H1 (cell line): ENCODE results near the gene TFF1. TPM values are rescaled to one million over a fixed set of nuclear protein-coding genes. Genes with fewer than 3 reads are reported as not detected.

Experiments used
- CTCF ChIP-seq, 3 experiments: IDR thresholded peaks; 1 replicate in 2 of 3; 2 replicates in 1 of 3; pipeline versions ENCODE4 v1.5.1 to v1.6.1; 2011; ENCODE audit warnings: low read length in 3 of 3, mild to moderate bottlenecking in 3 of 3, inconsistent platforms in 2 of 3, low read depth in 1 of 3, moderate library complexity in 1 of 3; ENCODE audit not compliant: insufficient read depth in 1 of 3; ENCODE audit errors: control extremely low read depth in 1 of 3
- EP300 ChIP-seq, 2 experiments: IDR thresholded peaks; 1 replicate in 1 of 2; 2 replicates in 1 of 2; pipeline ENCODE4 v1.6.1; 2011 to 2012; ENCODE audit warnings: low read depth in 2 of 2, low read length in 2 of 2, mild to moderate bottlenecking in 2 of 2, borderline replicate concordance in 1 of 2, inconsistent platforms in 1 of 2, moderate library complexity in 1 of 2
- HDAC6 ChIP-seq: IDR thresholded peaks from one replicate; pipeline ENCODE4 v1.7.1; 2012; ENCODE audit warnings: low read depth, mild to moderate bottlenecking, inconsistent platforms, low read length, moderate library complexity
- SIN3A ChIP-seq, 2 experiments: IDR thresholded peaks in 1 of 2; conservative IDR thresholded peaks in 1 of 2; 2 replicates each; pipeline ENCODE4 v1.6.1; 2011 to 2012; ENCODE audit warnings: low read length in 2 of 2, improper control_type of control experiment in 1 of 2, low read depth in 1 of 2, mild to moderate bottlenecking in 1 of 2
- polyA plus RNA-seq, 7 experiments: library from polyadenylated mRNA; depleted of rRNA in 3 of 7; stranded (reverse) in 5 of 7; unstranded in 2 of 7; fragments of >200 nt in 5 of 7; fragments of 200-250 nt in 2 of 7; gene quantifications; 1 replicate in 5 of 7; 2 replicates in 1 of 7; 4 replicates in 1 of 7; pipeline versions ENCODE4 v1.2.1 to v1.2.3, GENCODE V29; 2011 to 2013; ENCODE audit warnings: missing spikeins in 2 of 7, mixed read lengths in 2 of 7
- total RNA-seq: library from RNA; stranded (reverse); fragmentation: NEBNext Ultra II Directional; extraction: Animal tissue kit (Norgen Biotek cat#: 25700); gene quantifications from 2 replicates; pipeline ENCODE4 v1.2.1, GENCODE V29; 2021
- TF ChIP-seq, protein P1 (sequence below): IDR thresholded peaks from 2 replicates; pipeline ENCODE4 v1.6.1; 2012; ENCODE audit warnings: low read length, inconsistent platforms

The TFF1 gene
- total and polyA plus RNA-seq, 2 of the 8 experiments (the other 6 are each of a cell fraction or from before 2014, with no cell fraction given): not detected

- TF ChIP-seq SIN3A (conservative IDR thresholded peaks at IDR 0.05 in 1 of 2, IDR thresholded peaks at IDR 0.05 in 1 of 2; ENCODE audit: low read depth in 1 of 2, low read length in 2 of 2) (no peak), EP300 (IDR thresholded peaks at IDR 0.05; ENCODE audit: borderline replicate concordance in 1 of 2, low read depth in 2 of 2, low read length in 2 of 2) (no peak), CTCF (IDR thresholded peaks at IDR 0.05; ENCODE audit: control extremely low read depth in 1 of 3, insufficient read depth in 1 of 3, low read depth in 1 of 3, low read length in 3 of 3) (no peak), HDAC6 (no peak)
- TF ChIP-seq, protein P1, sequence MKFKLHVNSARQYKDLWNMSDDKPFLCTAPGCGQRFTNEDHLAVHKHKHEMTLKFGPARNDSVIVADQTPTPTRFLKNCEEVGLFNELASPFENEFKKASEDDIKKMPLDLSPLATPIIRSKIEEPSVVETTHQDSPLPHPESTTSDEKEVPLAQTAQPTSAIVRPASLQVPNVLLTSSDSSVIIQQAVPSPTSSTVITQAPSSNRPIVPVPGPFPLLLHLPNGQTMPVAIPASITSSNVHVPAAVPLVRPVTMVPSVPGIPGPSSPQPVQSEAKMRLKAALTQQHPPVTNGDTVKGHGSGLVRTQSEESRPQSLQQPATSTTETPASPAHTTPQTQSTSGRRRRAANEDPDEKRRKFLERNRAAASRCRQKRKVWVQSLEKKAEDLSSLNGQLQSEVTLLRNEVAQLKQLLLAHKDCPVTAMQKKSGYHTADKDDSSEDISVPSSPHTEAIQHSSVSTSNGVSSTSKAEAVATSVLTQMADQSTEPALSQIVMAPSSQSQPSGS: no peak
Measured at GRCh38 chr21:42391297-42391696, 25.0 kb upstream of the TFF1 start (continued).
